Stimulated activated CD4-positive, alpha-beta T cell treated with anti-CD3 and anti-CD28 coated beads, Interleukin-4, amount 100 ng/mL, for 24 hours (primary cell): ENCODE data around the gene SUPT3H.

ENCODE experiments used
- DNase-seq: peaks from one replicate; pipeline ENCODE4 v3.0.0-alpha.2; 2020

Gene SUPT3H

GRCh38 chr6:45377554-45378333 is at the start of gene SUPT3H:
TSS of gene SUPT3H (minus strand) at chr6:45377934.
- DNase-seq = peak; percentile 96

GRCh38 chr6:45426251-45426650 is 48.5 kb upstream of the SUPT3H start:
- no peak for DNase-seq

GRCh38 chr6:45424451-45424861 is 46.7 kb upstream of the SUPT3H start:
- peak; percentile 59 for DNase-seq

DNA sequence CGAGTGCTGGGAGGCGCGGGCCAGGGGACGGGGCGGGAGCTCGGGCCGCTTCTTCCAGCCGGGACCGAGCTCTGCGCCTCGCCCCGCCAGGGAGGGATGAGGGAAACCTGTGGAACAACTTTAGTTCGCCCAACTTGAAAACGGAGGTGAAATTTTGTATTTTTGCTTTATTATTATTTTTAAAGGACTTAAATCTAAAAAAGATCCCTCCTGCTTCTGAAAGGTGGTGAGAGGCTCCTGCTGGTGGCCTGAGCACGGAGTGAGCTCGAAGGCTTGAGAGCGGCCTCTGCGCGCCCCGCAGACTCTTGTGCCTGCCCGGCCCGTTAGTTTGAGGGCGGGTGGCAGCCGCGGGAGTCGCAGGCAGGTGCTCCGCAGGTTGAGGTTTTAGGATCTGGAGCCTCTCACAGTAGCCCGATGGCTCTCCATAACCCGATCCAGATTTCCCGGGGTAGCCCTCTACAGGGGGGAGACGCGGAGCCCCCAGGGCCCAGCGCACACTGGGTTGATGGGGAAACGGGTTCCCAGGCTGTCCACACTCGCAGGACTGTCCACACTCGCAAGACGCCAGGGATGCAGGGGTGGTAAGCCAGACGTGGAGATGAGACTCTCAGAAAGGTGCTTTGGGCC is 46.2 kb upstream of the SUPT3H start:
- peak; percentile 33 for DNase-seq

DNA sequence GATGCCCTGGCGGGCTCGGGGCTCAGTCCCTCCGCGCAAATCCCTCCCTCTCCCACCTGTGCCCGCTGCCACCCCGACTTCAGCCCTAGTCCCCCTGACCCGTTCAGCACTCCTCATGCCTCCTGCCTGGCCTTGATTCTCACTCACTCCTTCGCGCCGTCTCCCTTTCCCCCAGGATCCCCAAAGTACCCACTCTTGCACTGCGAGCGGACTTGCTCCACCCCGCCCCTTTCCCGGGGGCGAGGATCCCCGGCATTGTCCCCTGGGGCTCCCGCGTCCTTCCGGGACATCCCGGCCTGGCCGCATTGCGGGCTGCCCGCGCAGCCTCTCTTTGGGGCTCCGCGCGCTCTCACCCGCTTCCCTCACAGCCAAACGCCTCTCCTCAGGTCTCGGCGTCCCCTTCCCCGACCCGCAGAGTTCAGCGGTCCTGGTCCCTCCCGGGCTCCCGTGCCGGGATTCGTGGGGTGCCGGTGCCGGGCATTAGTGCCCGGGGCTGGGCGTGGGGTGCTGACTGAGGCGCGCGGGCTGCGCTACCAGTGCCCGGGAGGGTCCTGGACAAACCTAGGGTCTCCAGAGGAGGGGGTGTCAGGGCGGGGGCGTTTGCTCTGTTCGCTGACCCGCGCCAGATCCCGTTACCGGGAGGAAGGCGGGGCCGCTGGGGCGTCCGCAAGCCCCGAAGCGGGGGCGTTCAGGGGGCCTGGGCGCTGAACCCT is 45.5 kb upstream of the SUPT3H start:
- DNase-seq = peak; percentile 51

- no peak for DNase-seq
These were observed 44.9 kb upstream of the SUPT3H start for GRCh38 chr6:45422503-45423110.

- DNase-seq = peak; percentile 66
These were observed 44.2 kb upstream of the SUPT3H start for GRCh38 chr6:45421709-45422502.

- no peak for DNase-seq
These were observed 43.4 kb upstream of the SUPT3H start for GRCh38 chr6:45420909-45421708.

DNA sequence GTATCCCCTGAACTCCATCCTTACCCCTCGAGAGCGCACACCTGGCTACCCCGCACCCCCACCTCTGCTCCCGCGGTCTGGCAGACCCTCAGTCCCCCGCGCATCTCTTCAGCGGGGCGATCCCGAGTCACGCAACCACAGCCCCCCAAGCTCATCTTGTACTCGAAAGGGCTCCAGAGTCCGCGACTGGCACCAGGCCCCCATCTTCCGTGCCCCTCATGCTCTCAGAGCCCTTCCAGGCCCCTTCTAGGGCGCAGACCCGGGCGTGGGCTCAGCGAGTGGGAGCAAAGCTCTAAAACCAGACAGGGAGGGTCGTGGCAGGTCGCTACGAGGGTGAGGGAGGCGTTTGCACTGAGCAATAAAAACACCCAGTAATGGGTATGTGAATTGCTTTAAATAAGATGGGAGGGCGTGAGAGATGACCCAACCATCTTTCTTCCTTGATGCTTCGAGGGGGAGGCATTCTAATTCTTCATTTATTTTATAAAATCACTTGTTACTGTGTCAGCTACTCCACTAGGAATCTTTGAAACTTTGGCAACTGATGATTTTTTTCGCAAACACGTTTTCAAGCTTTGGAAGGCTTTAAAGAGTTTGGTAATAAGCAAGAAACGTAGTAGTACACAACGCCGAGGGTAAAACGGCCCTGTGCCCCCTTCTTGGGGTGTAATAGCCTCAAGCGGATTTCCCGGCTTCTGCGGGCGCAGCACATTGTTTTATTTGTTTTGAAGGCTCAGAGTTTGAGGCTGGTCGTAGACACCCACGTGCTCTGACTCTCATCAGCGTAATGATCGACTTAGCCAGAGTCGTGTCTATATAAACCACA is 42.6 kb upstream of the SUPT3H start:
- DNase-seq = peak; percentile 76

- DNase-seq = peak; percentile 74
These were observed 41.9 kb upstream of the SUPT3H start for GRCh38 chr6:45419571-45420082.

DNA sequence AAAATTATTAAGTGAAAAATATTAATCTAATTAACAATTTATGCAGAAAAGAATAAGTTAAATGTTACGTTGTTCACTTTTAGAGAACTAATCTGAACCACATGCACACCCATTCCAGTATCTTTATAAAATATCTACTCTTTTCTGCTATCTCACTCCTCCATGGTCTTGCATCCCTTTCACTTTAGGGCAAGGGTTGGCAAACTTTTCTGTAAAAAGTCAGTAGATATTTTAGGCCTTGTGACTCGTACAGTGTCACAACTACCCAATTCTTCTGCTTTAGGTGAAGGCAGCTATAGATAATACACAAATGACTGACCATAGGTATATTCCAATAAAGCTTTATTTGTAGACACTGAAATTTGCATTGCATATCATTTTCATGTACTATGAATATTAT is 39.7 kb upstream of the SUPT3H start:
- DNase-seq = no peak

GRCh38 chr6:45416700-45417099 is 39.0 kb upstream of the SUPT3H start:
- no peak for DNase-seq

DNA sequence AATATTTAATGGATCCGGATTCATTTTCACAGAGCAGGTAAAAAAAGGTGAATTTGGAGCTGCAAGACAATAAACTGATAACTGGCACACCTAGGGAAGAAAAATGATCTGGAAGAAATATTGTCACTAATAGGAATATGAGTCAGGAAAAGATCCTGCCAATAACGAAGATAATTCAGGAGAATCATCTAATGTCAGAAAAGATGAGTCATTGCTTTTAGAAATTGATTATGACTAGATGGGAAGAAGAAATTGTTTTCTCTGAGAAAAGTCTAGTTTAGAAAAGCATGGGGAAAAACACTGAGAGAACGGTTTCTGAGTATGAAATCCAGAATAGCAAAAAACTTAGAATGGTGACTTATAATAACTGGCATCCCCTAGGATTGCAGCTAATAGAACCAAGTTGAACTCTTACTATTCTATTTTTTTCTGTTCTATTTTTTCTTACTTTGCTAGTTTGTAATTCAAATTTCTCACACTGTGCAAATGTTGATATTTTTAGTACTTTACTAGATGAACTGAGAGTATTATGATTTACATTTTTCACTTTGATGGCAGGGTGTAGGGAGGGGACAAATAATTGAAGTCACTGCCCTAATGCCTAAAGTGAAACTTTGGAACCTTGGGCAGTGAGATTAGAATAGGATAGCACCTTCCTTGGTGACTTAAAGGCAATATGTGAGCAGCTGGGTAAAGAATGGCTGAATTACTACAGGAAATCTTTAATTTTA is 38.2 kb upstream of the SUPT3H start:
- DNase-seq = no peak

- no peak for DNase-seq
These were observed 37.6 kb upstream of the SUPT3H start for GRCh38 chr6:45415315-45415714.

GRCh38 chr6:45411959-45412358 is 34.2 kb upstream of the SUPT3H start:
- DNase-seq = no peak

DNA sequence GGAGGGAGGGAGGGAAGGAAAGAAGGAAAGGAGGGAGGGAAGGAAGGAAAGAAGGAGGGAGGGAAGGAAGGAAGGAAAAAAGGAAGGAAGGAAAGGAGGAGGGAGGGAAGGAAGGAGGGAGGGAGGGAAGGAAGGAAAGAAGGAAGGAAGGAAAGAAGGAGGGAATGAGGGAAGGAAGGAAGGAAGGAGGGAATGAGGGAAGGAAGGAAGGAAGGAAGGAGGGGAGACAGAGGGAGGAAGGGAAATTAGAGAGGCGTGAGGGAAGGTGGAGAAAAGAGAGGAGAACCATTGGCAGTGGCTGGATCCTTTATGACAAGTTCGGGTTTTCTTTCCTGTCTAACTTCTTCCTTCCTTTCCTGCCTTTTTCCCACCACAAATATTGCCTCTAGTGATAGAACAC is 22.3 kb upstream of the SUPT3H start:
- no peak for DNase-seq

- no peak for DNase-seq
These were observed 20.5 kb upstream of the SUPT3H start for GRCh38 chr6:45398075-45398813.

GRCh38 chr6:45394586-45395095 is 16.9 kb upstream of the SUPT3H start:
- DNase-seq = no peak

- DNase-seq = no peak
These were observed 10.6 kb upstream of the SUPT3H start for GRCh38 chr6:45388328-45388727.
